ENCODE results near the gene MEIOC.

GRCh38 chr17:44661835-44662234 lies 5.6 kb downstream of the MEIOC start:
- no peak for TF ChIP-seq CTCF (conservative IDR thresholded peaks at IDR 0.05; ENCODE audit: low read depth, low read length)
- no peak for TF ChIP-seq EZH2 (IDR thresholded peaks at IDR 0.05; ENCODE audit: low read length, unreplicated experiment)

Measured in PC-3 (cell line).